ENCODE data around the gene C8G.

DNA sequence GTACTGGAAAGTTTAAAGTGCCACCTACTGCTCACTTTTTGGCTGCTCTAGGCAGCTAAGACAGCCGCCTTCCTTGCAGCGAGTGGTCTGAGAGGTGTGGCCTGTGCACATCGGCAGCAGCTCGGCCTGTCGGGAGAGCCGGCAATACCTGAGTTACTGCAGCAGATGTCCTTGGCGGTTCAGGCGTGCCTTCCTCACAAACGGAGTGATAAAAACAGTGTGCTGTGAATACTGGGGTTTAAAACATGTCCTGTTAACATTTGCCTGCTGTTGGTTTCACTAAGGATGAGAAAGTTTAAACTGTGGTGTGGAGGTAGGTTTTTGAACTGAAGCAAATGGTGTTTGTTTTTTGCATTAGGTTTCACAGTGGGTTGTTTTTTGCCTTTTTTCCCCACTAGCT lies 45.8 kb upstream of the C8G start:
- TF ChIP-seq FOXK2 (IDR thresholded peaks at IDR 0.05) (no peak), ARNT (IDR thresholded peaks at IDR 0.05) (no peak), NFRKB (IDR thresholded peaks at IDR 0.05) (no peak), LEF1 (IDR thresholded peaks at IDR 0.05; ENCODE audit: borderline replicate concordance) (no peak)

Measured in HEK293T (cell line).